KOPT-K1 (cell line): Measurements from ENCODE around the gene AREG.

Experiments used
- H3K27ac ChIP-seq: fragments of 200-600 bp; sonication (generic); 2 replicates; pipeline ENCODE4 v1.5.1; 2016; ENCODE audit warnings: antibody characterized with exemption, mild to moderate bottlenecking, low read depth, low read length; ENCODE audit not compliant: poor library complexity, severe bottlenecking
- H3K36me3 ChIP-seq: fragments of 200-600 bp; sonication (generic); 2 replicates; pipeline ENCODE4 v1.5.1; 2017; ENCODE audit warnings: antibody characterized with exemption, mild to moderate bottlenecking, low read length, moderate library complexity; ENCODE audit not compliant: insufficient read depth
- H3K9me3 ChIP-seq: fragments of 200-600 bp; sonication (generic); 2 replicates; pipeline ENCODE4 v1.5.1; 2017; ENCODE audit warnings: antibody characterized with exemption, low read length, mild to moderate bottlenecking; ENCODE audit not compliant: insufficient read depth, poor library complexity, severe bottlenecking

Gene AREG

GRCh38 chr4:74446193-74446868 is 1.4 kb downstream of the AREG start:
- no peak overlapping the region for H3K27ac ChIP-seq
- H3K9me3 ChIP-seq = peaks cover 6% of the 10 kb centered on the region
- H3K36me3 ChIP-seq = no peaks in the 10 kb centered on the region

- Histone ChIP-seq H3K9me3 (peaks cover 6% of the 10 kb centered on the region), H3K27ac (no peak overlapping the region), H3K36me3 (no peaks in the 10 kb centered on the region)
Observed at GRCh38 chr4:74446896-74447295, 2.0 kb downstream of the AREG start.

- peaks cover 6% of the 10 kb centered on the region for H3K9me3 ChIP-seq
- H3K27ac ChIP-seq = no peak overlapping the region
- H3K36me3 ChIP-seq = no peaks in the 10 kb centered on the region
Observed at GRCh38 chr4:74447636-74448233, 2.8 kb downstream of the AREG start.

- H3K36me3 ChIP-seq = no peaks in the 10 kb centered on the region
- H3K27ac ChIP-seq = no peak overlapping the region
Observed at GRCh38 chr4:74449571-74450297, 4.8 kb downstream of the AREG start.

GRCh38 chr4:74450298-74450683 is 5.4 kb downstream of the AREG start:
- peaks cover 3% of the 10 kb centered on the region for H3K9me3 ChIP-seq
- H3K36me3 ChIP-seq = no peaks in the 10 kb centered on the region
- H3K27ac ChIP-seq = no peak overlapping the region

More at GRCh38 chr4:74449571-74450297, 4.8 kb downstream of the AREG start:
- peaks cover 6% of the 10 kb centered on the region for H3K9me3 ChIP-seq

- H3K36me3 ChIP-seq = no peaks in the 10 kb centered on the region
- no peak overlapping the region for H3K27ac ChIP-seq
- H3K9me3 ChIP-seq = no peaks in the 10 kb centered on the region
Observed at GRCh38 chr4:74451214-74451661, 6.3 kb downstream of the AREG start.

GRCh38 chr4:74453037-74453635 is 8.2 kb downstream of the AREG start:
- Histone ChIP-seq H3K36me3 (no peaks in the 10 kb centered on the region), H3K27ac (no peak overlapping the region), H3K9me3 (no peaks in the 10 kb centered on the region)

GRCh38 chr4:74453829-74454742 is 9.2 kb downstream of the AREG start:
- H3K27ac ChIP-seq = no peak overlapping the region
- no peaks in the 10 kb centered on the region for H3K9me3 ChIP-seq
- H3K36me3 ChIP-seq = no peaks in the 10 kb centered on the region

- Histone ChIP-seq H3K9me3 (no peaks in the 10 kb centered on the region), H3K36me3 (no peaks in the 10 kb centered on the region), H3K27ac (no peak overlapping the region)
Observed at GRCh38 chr4:74455361-74456055, 10.6 kb downstream of the AREG start.

- no peaks in the 10 kb centered on the region for H3K9me3 ChIP-seq
- H3K27ac ChIP-seq = no peak overlapping the region
- no peaks in the 10 kb centered on the region for H3K36me3 ChIP-seq
Observed at GRCh38 chr4:74456056-74456744, 11.3 kb downstream of the AREG start.

- H3K9me3 ChIP-seq = no peaks in the 10 kb centered on the region
- H3K27ac ChIP-seq = no peak overlapping the region
- H3K36me3 ChIP-seq = no peaks in the 10 kb centered on the region
Observed at GRCh38 chr4:74456849-74457395, 12.0 kb downstream of the AREG start.

- H3K27ac ChIP-seq = no peak overlapping the region
- H3K36me3 ChIP-seq = no peaks in the 10 kb centered on the region
- H3K9me3 ChIP-seq = no peaks in the 10 kb centered on the region
Observed at GRCh38 chr4:74460833-74461232, 15.9 kb downstream of the AREG start.

GRCh38 chr4:74463123-74463522 is 18.2 kb downstream of the AREG start:
- H3K27ac ChIP-seq = no peak overlapping the region
- H3K36me3 ChIP-seq = no peaks in the 10 kb centered on the region
- H3K9me3 ChIP-seq = no peaks in the 10 kb centered on the region
